H54 (cell line): Measurements from ENCODE around the gene ACTA2.

Experiments used
- DNase-seq: peaks from one replicate; pipeline ENCODE4 v3.0.0; 2011; ENCODE audit warnings: low spot score, mixed read lengths; ENCODE audit not compliant: insufficient read length
- FAIRE-seq: peaks from 3 replicates; lab custom pipeline; 2011; peaks lifted over from hg19 to GRCh38; lab: Jason Lieb, UNC
- POLR2A ChIP-seq: IDR thresholded peaks from 2 replicates; pipeline ENCODE4 v1.6.1; 2011; ENCODE audit warnings: low read depth, mild to moderate bottlenecking, low read length

ACTA2 gene

DNA sequence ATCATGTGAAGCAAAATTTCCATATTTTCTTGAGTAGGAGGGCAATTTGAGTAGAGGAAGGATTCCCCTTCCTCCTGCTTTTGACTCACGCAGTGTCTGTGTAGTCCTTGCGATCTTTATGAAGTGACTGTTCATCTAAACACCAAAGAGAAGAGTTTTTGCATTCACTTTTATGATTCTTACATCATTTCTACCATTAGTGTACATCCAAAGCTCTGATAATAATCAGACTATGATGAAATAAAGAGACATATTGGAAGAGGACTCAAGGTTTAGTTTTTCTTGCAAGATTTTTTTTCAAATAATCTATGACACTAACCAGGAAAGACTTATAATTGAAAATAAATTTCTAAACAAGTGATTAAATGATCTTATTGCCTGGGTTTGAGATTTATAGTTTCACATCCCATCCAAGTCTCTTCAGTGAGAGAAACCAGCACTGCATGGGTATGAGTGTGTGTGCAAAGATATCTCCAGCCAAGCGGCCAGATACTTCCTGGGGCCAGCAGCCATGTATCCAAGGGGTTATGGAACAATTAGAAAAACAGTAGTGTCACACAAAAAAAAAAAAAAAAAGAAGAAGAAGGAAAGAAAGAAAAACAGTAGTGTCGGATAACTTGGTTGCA is 2.0 kb upstream of the ACTA2 start:
- no peak for DNase-seq
- no peak for TF ChIP-seq POLR2A
- no peak for FAIRE-seq

DNA sequence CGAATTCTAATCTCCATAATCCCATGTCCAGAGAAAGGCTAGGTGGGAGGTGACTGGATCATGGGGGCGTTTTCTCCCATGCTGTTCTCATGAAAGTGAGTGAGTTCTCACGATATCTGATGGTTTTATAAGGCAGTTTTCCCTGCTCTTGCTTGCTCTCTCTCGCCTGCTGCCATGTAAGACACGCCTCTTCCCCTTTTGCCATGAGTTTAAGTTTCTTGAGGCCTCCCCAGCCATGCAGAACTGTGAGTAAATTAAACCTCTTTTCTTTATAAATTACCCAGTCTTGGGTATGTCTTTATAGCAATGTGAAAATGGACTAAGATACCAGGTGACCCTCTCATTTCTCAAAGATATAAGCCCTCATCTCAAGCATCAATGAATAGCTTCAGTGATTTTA is 1.1 kb upstream of the ACTA2 start:
- FAIRE-seq: no peak
- no peak for DNase-seq

DNA sequence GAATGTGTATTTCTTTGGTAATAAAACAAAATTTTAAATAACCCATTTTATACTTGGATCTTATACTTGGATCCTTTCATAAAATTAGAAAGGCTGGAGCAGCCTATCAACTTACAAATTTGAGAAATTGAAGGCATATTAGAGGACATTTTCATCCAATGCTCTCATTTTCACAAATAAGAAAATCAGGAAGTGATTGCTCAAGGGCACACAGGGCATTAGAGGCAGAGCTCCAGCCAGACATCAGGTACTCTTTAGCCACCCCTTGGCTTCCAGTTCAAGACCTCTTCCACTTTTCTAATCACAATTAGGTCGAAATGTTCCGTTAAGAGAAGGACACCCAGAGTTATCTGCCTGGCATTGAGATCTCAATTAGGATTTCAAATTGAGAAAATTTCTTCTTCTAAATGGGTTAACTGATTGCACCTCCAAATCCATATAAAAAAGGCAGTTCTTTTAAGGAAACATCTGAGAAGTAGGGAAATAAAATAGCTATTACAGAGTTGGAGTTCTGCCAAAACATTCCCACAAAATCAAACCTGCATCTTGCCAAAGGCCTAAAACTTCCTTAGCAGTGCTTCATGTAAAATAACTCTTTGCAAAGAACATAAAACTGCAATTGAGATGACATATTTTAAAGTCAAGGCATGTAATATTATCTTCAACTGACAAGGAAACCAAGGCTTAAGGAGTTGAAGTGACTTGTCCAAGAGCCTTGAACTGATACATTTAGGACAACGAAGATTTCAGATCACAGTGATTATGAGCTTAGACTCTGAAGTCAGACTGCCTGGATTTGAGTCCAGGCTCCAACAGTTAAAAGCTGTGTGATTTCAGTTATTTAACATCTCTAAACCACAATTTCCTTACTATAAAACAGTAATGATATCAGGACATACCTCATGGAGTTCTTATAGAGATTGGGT is 2.4 kb downstream of the ACTA2 start:
- DNase-seq: no peak
- FAIRE-seq: peak; percentile 66
- no peak for TF ChIP-seq POLR2A

More for the DNA sequence above, 1.1 kb upstream of the ACTA2 start:
- TF ChIP-seq POLR2A: no peak

GRCh38 chr10:88949051-88949450 is 3.5 kb downstream of the ACTA2 start:
- FAIRE-seq (peak; percentile 23), DNase-seq (no peak)
- no peak for TF ChIP-seq POLR2A

DNA sequence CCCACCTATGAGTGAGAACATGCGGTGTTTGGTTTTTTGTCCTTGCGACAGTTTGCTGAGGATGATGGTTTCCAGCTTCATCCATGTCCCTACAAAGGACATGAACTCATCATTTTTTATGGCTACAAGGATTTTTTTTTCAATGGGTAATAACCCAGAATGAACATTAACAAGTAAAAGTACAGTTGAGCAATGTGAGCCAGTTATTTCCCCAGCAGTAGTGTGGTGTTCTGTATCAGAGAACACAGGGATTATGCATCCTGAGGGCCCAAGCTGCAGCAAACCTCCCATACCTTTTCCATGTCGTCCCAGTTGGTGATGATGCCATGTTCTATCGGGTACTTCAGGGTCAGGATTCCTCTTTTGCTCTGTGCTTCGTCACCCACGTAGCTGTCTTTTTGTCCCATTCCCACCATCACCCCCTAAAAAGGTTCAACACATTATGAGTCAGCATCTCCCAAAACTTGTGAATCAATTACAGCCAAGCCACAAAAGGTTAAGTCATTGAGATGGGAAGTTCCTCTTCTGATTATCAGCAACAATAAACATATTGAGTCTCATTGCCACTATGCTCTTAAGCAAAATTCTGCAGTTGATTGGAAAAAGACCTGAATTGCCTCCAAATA is 5.5 kb downstream of the ACTA2 start:
- FAIRE-seq (peak; percentile 61), DNase-seq (no peak)

DNA sequence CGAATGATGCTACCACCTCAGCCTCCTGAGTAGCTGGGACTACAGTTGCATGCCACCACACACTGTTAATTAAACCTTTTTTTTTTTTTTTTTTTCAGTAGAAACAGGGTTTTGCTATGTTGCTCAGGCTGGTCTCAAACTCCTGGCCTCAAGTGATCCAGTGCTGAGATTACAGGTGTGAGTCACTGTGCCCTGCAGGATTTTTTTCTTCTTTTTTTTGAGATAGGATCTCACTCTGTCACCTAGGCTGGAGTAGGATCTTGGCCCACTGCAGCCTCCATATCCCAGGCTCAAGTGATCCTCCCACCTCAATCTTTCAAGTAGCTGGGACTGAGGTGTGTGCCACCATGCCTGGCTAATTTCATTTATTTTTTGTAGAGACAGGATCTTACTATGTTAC is 6.4 kb downstream of the ACTA2 start:
- FAIRE-seq (no peak), DNase-seq (no peak)
- TF ChIP-seq POLR2A: no peak

More for the DNA sequence above, 5.5 kb downstream of the ACTA2 start:
- TF ChIP-seq POLR2A: no peak

- DNase-seq (no peak), FAIRE-seq (no peak)
Observed at GRCh38 chr10:88944813-88945212, 7.8 kb downstream of the ACTA2 start.

GRCh38 chr10:88943778-88944177 is 8.8 kb downstream of the ACTA2 start:
- FAIRE-seq (no peak), DNase-seq (no peak)
- TF ChIP-seq POLR2A: no peak

More at GRCh38 chr10:88944813-88945212, 7.8 kb downstream of the ACTA2 start:
- TF ChIP-seq POLR2A: no peak

- FAIRE-seq: no peak
- DNase-seq: no peak
- TF ChIP-seq POLR2A: no peak
Observed at GRCh38 chr10:88941026-88941425, 11.5 kb downstream of the ACTA2 start.

DNA sequence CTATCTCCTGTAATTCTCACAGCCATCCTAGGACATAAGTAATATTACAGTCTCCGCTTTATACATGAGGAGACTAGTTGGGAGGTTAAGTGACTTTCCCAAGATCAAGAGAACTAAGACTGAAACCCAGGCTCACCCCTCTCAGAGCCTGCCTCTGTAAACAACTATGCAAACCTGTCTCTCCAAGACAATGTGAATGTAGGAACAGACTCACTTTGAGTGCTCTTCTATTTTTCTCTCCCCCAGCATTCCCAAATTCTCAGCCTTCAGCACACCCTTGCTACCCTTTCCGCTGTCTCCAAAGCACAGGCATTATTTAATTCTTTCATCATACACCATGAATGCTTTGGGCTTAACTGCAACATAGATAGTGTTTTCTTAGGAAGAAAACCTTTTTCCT is 13.6 kb downstream of the ACTA2 start:
- no peak for TF ChIP-seq POLR2A
- DNase-seq (no peak), FAIRE-seq (no peak)

DNA sequence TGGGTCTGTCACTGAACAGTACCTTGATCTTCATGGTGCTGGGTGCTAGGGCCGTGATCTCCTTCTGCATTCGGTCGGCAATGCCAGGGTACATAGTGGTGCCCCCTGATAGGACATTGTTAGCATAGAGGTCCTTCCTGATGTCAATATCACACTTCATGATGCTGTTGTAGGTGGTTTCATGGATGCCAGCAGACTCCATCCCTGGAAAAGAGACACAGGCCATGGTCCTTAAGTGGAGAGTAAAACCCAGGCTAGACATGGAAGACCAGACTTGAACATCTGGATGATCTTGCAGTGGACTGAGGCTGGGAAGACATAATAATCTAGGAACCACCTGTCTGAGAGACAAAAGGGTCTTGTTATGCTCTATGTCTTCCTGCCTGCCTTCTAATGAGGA is 14.5 kb downstream of the ACTA2 start:
- TF ChIP-seq POLR2A: no peak
- FAIRE-seq (no peak), DNase-seq (no peak)

DNA sequence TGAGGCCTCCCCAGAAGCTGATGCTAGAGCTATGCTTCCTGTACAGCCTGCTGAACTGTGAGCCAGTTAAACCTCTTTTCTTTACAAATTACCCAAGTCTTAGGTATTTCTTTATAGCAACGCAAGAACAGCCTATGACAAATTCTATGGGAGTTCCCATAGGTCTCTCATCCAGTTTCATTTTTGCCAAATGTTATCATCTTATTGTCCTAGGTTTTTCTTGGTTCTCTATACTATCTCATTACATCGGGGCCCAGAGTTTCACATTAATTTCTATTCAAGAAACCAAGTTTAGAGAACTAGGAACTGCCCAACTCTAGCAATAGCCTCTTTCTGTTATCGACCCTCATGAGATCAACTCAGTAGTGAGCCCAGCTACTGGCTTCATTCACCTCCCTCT is 15.9 kb downstream of the ACTA2 start:
- DNase-seq (no peak), FAIRE-seq (no peak)
- TF ChIP-seq POLR2A: no peak

- peak; percentile 95 for FAIRE-seq
- peak; percentile 39 for DNase-seq
- TF ChIP-seq POLR2A: no peak
Observed at GRCh38 chr10:88934900-88935672, 17.5 kb downstream of the ACTA2 start.
